WI38 (cell line): ENCODE data around the gene VIM.

Source experiments
- H3K4me3 ChIP-seq: 2 replicates; pipeline ENCODE4 v1.5.1; 2011; ENCODE audit warnings: low read depth, mild to moderate bottlenecking, control low read depth, low read length
- CTCF ChIP-seq: IDR thresholded peaks from 2 replicates; pipeline ENCODE4 v1.5.1; 2012; ENCODE audit warnings: low read depth, mild to moderate bottlenecking, control low read depth, low read length

VIM gene

GRCh38 chr10:17232276-17232960, 4.4 kb downstream of the VIM start:
- peak overlapping the region; percentile 97 for H3K4me3 ChIP-seq
- no peak for TF ChIP-seq CTCF

- H3K4me3 ChIP-seq = peak overlapping the region; percentile 97
- TF ChIP-seq CTCF = no peak
These were observed 5.4 kb downstream of the VIM start for GRCh38 chr10:17233286-17233991.

GRCh38 chr10:17234431-17234945, 6.4 kb downstream of the VIM start:
- H3K4me3 ChIP-seq = peak overlapping the region; percentile 97; the same call in 1 of the 2 replicates
- TF ChIP-seq CTCF = no peak

- H3K4me3 ChIP-seq = no peak overlapping the region
- no peak for TF ChIP-seq CTCF
These were observed 7.1 kb downstream of the VIM start for GRCh38 chr10:17235136-17235535.

GRCh38 chr10:17236468-17237148, 8.6 kb downstream of the VIM start:
- H3K4me3 ChIP-seq = no peak overlapping the region
- no peak for TF ChIP-seq CTCF

GRCh38 chr10:17237149-17237527, 9.1 kb downstream of the VIM start:
- TF ChIP-seq CTCF = no peak
- H3K4me3 ChIP-seq = no peak overlapping the region
